Activated CD4-positive, alpha-beta T cell treated with anti-CD3 and anti-CD28 coated beads, Interleukin-10, Interleukin-2, amounts not matched to agents 100 ng/mL and 50 ng/mL, durations not matched to agents 16 hours and 8 hours (primary cell): Measurements from ENCODE around the gene NKX1-1.
"Not testable (repeated sequence)": the region's sequence is repeated elsewhere in the genome, so short reads cannot be mapped to it uniquely, and the experiment has no call there.

Source experiments
- DNase-seq: peaks from one replicate; pipeline ENCODE4 v3.0.0-alpha.2; 2020

NKX1-1 gene

GRCh38 chr4:1403591-1404572 is 2.4 kb downstream of the NKX1-1 start:
- DNase-seq = no peak

GRCh38 chr4:1403177-1403583 is 3.1 kb downstream of the NKX1-1 start:
- DNase-seq = no peak

- peak; percentile 10 for DNase-seq
Measured at GRCh38 chr4:1402516-1403091, 3.6 kb downstream of the NKX1-1 start.

GRCh38 chr4:1402021-1402515 is 4.2 kb downstream of the NKX1-1 start:
- DNase-seq = no peak

- DNase-seq = no peak
Measured at GRCh38 chr4:1401409-1402020, 4.7 kb downstream of the NKX1-1 start.

- DNase-seq = no peak
Measured at GRCh38 chr4:1400831-1401408, 5.3 kb downstream of the NKX1-1 start.

- no peak for DNase-seq
Measured at GRCh38 chr4:1400191-1400805, 5.9 kb downstream of the NKX1-1 start.

GRCh38 chr4:1399508-1400190 is 6.6 kb downstream of the NKX1-1 start:
- no peak for DNase-seq

- DNase-seq = no peak
Measured at GRCh38 chr4:1398681-1399507, 7.3 kb downstream of the NKX1-1 start.

GRCh38 chr4:1396806-1397455 is 9.3 kb downstream of the NKX1-1 start:
- no peak for DNase-seq

GRCh38 chr4:1395941-1396805 is 10.1 kb downstream of the NKX1-1 start:
- no peak for DNase-seq

- DNase-seq = not testable (repeated sequence)
Measured at GRCh38 chr4:1395389-1395820, 10.8 kb downstream of the NKX1-1 start.

- DNase-seq = not testable (repeated sequence)
Measured at GRCh38 chr4:1394554-1395388, 11.5 kb downstream of the NKX1-1 start.

GRCh38 chr4:1393866-1394265 is 12.4 kb downstream of the NKX1-1 start:
- no peak for DNase-seq

- DNase-seq = not testable (repeated sequence)
Measured at GRCh38 chr4:1393363-1393762, 12.9 kb downstream of the NKX1-1 start.

- no peak for DNase-seq
Measured at GRCh38 chr4:1385373-1386340, 20.6 kb downstream of the NKX1-1 start.

- DNase-seq = no peak
Measured at GRCh38 chr4:1384675-1385372, 21.4 kb downstream of the NKX1-1 start.
